Fibroblast of peridontal ligament (primary cell): ENCODE measurements around the gene CEACAM3.

ENCODE experiments used
- DNase-seq: peaks from one replicate; pipeline ENCODE4 v3.0.0-alpha.2; 2010; ENCODE audit errors: extremely low read depth

The CEACAM3 gene

DNA sequence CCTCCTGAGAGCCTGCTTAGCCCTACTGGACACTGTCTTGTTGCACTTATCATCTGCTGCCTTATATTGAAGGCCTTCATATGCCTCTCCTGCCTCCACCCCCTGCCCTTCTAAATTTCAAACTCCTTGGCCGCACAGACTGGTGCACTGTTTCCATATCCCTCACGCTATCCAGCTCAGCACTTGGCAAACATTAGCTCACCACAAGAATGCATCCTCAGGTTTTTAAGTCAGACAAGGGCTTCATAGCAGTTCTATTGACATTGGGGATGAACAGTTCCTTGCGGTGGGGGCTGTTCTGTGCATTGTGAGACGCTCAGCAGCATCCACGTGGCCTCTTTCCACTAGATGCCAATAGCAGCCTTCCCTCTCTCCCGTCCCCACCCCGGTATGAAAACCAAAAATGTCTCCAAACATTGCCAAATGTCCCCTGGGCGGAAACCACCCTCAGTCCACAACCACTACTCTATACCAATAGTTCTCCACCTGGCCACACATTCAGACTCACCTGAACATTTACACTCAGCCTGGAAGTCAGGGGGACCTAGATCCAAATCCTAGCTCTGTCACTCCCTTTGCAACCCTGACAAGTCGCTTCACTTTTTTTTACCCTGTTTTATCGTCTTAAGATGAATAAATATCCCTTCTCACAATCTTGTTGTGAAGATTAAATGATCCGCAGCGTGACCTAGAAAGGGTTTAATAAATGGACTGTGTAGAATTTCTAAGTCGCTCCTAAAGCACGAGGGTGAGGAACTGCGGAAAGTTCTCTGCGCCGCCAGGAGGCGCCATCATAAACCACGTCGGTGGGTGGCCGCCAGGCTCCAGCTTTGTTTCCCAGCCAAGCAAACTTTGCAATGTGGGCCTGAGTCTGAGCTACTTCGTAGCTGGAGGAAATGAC lies 3.6 kb upstream of the CEACAM3 start:
- peak; percentile 70 for DNase-seq

DNA sequence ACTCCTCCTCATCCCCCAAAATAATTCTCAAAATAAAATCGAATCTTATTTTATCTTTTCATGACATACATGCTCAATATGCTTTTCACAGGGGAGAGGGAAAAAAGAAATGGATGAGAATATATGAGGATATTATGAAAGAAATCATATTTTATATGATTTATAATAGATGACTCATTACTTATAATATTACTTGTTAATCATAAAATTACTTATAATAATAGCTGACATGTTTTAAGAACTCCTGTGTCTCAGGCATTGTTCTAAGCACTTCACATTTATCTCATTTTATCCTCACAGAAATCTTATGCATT lies 3.0 kb upstream of the CEACAM3 start:
- no peak for DNase-seq

DNA sequence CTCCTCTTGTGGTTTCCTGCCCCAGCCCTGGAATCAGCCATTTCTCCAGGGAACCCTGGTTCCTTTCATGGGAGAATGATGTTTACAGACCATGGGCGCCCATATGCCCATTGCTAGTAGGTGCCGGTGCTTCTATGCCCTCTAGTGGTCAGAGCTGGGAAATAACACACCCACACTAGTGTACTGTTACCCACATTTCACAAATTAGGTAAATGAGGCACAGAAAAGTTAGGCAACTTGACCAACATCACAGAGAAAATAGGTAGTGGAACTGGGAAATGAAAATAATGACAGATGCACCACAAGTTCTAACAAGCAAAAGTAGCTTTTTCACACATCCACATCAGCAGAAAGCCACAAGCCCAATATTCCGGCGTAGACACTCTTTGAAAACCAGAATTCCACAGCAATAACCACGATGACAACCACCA lies 1.3 kb upstream of the CEACAM3 start:
- DNase-seq = peak; percentile 31

DNA sequence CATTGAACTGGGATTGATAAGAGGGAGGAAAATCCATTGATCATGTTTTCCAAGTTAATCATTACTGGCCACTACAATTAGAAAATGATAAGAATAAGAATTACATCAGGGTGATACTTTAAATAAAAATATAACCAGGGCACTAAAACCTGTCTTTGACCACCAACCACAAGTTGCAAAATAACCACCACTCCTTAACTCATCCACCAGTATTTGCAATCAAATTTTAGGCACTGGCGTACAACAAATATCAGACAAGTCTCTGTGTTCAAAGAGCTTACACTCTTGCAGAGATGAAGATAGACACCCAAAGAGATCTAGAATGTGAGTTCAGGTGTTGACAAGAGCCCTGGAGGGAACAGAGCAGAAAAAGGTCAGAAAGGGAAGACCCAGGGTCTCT lies 514 bp downstream of the CEACAM3 start:
- no peak for DNase-seq

DNA sequence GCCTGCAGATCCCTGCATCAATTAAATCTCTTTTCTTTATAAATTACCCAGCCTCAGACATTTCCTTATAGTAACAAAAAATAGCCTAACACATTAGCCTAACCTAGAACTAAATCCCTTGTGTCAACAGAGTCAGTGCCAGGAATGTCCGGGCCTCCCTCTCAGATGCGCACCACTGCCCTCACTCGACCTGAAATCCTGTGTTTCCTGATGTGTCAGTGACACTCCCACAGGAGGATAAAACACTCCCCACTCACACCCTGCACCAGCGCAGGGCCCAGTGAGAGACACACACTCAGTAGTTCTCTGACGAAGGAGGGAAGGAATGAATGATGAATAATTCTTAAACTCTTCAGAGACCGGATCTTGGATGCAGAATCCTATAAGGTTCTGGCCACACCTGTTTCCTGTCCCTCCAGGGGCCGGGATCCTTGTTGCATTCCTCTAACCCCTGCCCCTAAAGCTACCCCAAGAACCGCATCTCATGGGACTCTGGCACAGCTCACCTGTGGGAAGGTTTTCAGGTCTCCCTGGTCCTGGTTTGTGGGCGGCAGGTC lies 3.1 kb downstream of the CEACAM3 start:
- DNase-seq = no peak

DNA sequence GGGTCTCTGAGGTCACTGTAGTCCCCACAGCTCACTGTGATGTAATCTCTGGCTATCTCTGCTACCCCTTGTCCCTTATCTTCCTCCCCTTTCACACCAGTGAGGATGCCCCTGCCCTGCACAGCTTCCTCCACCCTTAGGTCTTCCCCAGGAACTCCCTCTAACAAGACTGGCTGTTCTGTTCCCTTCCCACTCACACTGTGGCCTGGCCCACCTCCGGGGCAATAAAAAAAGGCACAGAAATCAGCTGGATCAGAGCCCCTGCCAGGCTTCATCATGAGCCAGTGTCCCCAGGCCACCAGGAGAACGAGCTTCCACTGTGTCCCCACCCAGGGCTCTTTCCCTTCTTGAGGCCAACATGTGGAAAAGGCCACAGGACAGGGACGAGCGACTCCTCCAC lies 4.6 kb downstream of the CEACAM3 start:
- no peak for DNase-seq

DNA sequence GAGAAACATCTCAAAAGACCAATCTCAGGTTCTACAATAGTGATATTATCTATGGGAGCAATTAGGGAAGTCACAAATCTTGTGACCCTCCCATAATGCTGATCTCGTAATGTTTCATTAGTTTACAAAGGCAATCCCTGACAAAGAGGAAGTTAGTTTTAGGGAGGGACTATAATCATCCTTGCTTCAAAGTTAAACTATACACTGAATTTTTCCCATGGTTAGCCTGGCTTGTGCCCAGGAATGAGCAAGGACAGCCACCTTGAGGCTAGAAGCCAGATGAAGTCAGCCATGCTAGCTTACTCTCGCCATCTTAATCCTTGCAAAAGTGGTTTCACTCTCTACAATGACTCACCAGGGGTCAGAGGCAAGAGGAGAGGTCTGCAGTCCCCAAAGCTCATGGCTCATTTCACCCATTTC lies 5.4 kb downstream of the CEACAM3 start:
- peak; percentile 3 for DNase-seq

DNA sequence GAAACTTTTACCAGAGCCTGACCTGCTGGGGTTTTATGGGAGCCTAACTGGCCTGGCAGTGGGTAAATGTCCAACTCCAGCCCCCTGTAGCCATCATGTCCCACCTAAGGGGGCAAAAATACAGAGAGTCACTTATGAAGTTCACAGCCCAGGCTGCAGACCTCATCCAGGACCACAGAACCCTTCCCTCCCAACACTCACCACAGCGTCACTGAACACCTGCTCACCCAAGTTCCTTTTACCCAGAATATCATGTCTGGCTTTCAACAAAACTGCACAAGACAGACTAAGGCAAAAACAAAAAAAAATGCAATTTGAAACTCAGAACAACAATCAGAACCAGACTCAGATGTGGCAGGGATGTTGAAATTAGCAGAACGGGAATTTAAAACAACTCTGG lies 6.4 kb downstream of the CEACAM3 start:
- no peak for DNase-seq

DNA sequence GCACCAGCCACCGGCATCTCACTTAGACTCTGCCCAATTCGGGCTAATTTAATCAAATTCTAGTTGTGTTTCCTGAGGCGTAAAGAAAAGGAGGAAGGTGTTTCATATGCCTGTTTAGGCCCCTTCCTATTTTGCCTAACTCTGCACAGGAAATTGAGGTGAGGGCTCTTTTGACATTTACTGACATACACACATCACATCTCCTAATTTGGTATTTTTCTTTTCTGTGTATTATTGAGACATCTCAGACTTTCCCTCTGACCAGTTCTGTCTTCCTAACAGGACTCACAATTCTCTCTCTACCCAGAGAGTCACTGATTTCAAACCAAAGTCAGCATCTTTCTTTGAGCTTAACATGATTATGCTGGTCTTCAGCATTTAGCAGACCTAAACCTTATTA lies 7.9 kb downstream of the CEACAM3 start:
- no peak for DNase-seq

DNA sequence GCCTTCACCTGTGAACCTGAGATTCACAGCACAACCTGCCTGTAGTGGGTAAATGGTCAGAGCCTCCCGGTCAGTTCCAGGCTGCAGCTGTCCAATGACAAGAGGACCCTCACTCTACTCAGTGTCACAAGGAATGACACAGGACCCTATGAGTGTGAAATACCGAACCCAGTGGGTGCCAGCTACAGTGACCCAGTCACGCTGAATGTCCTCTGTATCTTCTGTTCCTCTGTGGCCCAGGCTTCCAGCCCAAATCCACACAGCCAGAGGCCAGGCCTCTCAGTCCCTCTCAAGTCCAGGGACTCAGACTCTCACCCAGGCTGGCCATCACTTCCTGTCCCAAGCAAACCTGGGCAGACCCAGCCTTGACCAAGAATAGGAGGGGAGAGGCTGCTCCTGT lies 10.8 kb downstream of the CEACAM3 start:
- DNase-seq = no peak

DNA sequence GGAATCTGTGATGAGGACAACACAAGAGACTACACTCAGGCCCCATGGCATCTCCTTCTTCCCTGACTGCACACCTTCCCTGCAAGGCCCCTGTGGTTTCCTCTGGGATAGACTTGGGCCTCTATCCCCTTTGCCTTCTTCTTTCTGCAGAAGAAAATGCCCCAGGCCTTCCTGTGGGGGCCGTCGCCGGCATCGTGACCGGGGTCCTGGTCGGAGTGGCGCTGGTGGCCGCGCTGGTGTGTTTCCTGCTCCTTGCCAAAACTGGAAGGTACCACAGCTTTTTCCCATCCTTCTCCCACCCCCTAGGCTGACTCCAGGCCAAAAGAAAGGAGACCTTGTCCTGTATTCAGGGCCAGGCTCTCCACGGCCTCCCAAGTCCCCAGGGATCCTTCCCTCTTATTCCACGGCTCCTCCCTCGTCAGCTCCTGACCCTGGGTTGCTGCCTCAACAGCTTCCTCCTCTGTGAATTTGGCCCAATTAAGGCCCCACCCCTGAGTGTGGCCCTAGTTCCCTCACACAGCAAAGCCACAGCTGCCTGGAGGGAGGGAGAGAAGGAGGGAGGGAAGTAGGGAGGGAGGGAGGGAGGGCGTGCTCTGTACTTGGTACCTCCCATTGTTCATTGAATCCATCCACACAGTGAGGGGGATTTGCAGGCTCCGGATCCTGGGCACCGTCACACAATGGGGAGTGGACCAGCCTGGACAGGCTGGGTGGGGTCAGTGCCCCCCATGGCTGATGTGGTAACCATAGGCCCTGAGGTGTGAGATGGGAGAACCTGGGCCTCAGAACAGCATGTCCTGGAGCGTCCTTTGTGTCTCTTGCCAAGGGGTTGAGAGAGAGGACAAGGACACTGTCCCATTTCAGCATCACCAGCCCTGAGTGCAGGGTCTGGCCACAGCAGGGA lies 12.5 kb downstream of the CEACAM3 start:
- DNase-seq = no peak

DNA sequence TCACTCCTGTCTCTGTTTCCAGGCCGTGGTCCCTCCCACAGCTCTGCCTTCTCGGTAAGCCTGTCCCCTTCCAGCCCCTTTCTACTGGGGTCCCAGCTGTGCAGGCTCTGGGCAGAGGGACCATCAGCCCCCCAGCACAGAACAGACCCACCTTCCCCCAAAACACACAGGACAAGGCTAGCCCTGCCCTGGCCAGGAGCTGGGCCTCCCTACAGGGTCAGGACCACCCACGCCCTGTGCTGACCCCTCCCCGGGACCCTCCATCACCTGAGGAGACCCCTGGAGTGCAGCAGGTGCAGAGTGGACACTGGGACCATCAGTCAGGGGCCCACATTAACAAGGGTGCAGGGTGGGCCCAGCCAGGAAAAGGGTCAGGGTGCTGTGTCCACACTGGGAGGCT lies 13.9 kb downstream of the CEACAM3 start:
- DNase-seq = no peak

DNA sequence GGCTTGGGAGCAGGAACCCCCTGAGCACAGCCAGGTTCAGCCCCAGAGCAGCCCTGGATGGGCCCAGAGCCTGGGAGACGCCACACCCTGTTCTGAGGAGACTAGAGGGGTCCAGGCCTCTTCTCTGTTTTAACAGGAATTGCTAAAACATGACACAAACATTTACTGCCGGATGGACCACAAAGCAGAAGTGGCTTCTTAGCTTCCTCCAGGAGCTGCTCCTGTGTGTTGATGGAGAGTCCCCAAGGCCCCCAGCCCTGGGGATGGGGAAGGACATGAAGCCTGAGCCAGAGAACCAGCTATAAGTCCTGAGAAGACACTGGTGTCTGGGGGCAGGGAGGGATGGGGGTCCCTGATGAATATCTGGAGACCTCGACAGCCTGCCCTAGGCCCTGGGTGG lies 14.6 kb downstream of the CEACAM3 start:
- no peak for DNase-seq

DNA sequence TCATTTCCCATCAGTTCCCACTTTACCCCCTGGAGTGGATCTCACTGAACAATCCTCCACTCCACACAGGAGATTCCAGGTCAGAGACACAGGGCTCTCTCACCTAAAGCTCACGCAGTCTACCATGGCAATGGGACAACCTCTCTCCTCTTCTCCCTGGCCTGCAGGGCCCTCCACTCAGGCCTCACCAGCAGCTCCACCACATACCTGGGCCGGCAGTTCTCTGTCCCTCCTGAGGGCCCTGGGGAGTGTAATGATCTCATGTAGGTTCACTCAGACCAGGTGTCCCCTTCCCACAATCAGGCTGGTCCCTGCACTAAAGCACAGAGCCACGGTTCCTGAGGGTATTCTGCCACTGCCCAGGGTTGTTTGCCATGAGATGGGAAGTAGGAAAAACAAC lies 15.6 kb downstream of the CEACAM3 start:
- DNase-seq = no peak

DNA sequence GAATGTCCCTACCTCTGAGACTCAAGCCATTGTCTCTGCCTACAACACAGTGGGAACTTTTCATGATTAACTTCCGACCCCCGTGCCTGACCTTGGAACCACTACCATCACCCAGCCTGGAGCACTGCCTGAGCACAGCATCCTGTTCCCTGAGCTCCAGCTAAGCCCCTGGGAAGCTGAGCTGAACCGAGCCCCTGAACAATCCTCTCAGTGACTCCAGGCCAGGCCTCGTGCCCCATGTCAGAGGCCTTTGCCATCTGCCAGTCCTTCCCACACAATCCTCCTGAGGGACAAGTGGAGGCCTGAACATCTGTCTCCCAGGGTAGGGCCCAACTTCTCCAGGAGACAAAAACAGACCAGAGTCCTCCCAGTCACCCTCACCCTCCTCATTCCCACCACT lies 17.5 kb downstream of the CEACAM3 start:
- DNase-seq = no peak

DNA sequence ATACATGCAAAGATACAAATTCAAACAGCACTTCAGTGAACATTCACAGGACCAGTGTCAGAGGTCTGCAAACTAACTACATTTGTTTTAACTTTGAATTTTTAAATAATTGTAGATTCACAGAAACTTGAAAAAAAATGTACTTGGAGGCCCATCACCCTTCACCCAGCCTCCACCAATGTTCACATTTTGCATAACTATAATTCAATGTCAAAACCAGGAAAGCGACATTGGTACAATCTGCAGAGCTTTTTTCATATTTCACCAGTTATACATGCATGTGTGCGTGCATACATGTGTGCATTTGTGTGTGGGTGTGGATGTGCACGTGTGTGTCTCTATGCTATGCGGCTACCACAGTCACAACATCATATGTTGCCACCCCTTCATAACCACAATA lies 18.9 kb downstream of the CEACAM3 start:
- no peak for DNase-seq

DNA sequence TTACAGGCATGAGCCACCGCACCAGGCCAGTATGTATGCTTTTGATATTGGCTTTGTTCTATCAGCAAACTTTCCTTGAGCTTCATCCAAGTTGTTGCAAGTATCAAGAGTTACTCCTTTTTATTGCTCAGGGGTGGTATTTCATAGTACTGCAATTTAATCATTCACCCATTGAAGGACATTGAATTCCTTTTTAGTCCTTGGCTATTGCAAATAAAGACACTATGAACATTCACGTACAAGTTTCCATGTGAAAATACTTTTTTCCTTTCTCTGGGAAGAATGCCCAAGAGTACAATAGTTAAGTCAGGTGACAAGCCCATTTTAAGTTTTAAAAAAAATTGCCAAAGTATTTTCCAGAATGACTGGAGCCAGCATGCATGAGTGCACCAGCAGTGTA lies 20.4 kb downstream of the CEACAM3 start:
- DNase-seq = no peak

DNA sequence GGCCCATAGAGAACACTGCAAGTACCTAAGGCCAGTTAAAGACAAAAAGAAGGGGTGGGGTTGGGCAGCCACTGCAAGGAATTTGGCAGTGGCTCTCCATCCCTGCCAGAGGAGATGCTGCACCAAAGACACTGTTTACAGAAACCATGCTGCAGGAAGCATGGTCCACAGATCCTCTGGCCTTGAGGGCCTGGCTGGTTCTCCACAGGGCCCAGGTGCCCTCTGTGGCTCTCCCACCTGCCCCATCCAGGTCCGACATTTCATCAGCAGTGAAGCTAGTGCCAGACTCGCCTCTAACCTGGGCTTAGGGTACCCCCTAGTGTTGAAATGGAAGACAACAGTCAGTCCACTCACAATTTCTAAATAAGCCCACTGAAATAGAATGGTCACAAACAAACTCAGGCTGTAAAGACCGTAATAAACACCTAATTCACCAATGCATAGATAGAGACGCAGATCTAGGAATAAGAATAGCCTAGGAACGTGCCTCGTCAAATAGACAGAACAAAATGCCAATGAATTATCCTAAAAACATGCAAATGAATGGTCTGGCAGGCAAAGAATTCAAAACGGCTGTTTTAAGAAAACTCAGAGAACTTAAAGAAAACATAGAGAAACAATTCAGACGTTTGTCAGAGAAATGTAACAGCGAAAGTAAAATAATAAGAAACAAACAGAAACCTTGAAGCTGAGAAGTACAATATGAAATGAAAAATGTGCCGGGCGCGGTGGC lies 24.8 kb downstream of the CEACAM3 start:
- DNase-seq = peak; percentile 19

DNA sequence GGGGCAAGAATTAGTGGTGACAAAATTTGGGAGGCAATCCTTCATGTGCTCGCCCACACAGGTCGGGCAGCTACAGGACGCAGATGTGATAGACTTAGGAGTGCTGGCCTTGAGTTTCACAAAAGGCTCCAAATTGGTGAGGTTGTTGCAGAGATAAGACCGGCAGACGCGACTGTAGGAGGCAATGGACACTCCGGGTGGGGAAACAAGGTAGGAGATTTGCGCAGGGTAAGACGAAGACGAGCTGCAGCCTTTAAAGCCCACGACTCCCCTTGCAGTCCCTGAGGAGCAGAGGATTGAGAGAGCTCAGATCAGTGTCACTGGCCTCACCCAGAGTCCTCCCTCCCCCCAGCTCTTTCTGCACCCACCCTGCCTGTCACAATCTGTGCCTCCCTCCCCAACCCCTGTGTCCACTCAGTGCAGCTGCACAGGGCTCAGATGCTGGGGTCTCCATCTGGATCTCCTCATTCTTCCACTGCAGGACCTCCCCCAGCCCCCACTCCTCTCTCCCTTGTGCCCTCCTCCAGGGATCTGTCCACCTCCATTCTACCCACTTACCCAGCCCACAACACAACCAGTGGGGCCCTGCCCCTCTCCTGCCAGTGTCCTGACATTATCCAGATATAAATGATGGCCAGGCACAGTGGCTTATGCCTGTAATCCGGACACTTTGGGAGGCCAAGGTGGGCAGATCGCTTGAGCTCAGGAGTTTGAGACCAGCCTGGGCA lies 41.8 kb downstream of the CEACAM3 start:
- no peak for DNase-seq

DNA sequence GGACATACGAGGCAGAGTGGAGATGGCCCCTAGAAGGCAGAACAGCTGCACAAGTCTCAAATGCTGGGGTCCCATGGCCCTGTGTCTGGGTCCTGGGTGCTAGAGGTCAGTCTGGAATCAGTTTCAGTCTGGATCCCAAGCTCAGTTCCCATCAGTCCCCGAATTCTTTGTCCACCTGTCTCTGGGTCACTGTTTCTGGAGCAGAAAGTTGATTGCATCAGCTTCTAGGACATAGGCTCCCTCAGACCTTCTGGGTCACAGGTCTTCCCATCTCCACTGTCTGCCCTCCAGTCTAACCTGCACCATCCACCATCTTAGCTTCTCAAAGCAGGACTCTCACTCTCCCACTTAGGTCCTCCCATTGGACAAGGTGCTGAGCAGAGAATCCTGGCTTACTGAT lies 42.8 kb downstream of the CEACAM3 start:
- DNase-seq = no peak

DNA sequence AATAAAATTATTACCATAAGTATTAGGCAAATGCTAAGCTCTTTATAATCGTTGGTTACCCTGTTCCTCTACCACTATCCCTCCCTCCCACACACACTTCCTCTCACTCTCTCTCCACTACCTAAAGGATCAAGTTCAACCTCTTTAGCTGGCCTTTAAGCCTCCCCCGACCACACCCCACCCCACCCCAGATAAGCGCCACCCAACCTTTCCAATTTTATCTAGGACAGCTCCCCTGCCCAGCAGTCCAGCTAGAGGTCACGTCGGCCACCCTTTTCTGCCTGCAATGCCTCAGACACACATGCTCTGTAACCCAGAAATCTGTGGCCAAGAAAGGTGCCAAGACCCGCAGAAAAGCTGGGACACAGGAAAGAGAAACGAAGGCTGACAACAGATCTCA lies 47.0 kb downstream of the CEACAM3 start:
- no peak for DNase-seq
